Hepatocyte (in vitro differentiated cells): Measurements from ENCODE around the gene FGB. TPM values are rescaled to one million over a fixed set of nuclear protein-coding genes. Genes with fewer than 3 reads are reported as not detected.
A peak's percentile ranks its signal among the peaks of the same experiment; 100 is the strongest.

Source experiments
- DNase-seq: peaks from one replicate; pipeline ENCODE4 v3.0.0-alpha.2; 2016; ENCODE audit warnings: low spot score
- H2AFZ ChIP-seq: fragments of 200-600 bp; sonication (generic); 2 replicates; pipeline ENCODE4 v1.6.0; 2016; ENCODE audit warnings: antibody characterized with exemption, mild to moderate bottlenecking
- H3K27ac ChIP-seq: fragments of 200-600 bp; sonication (generic); 2 replicates; pipeline ENCODE4 v1.5.1; 2016; ENCODE audit warnings: mild to moderate bottlenecking
- H3K27me3 ChIP-seq: fragments of 200-600 bp; sonication (generic); 2 replicates; pipeline ENCODE4 v1.6.1; 2016
- H3K36me3 ChIP-seq: fragments of 200-600 bp; sonication (generic); replicated peaks from 2 replicates; pipeline ENCODE4 v1.5.1; 2016; ENCODE audit warnings: low read depth; ENCODE audit not compliant: insufficient read depth
- H3K4me1 ChIP-seq: fragments of 200-600 bp; sonication (generic); 2 replicates; pipeline ENCODE4 v1.5.1; 2016; ENCODE audit warnings: mild to moderate bottlenecking, moderate library complexity; ENCODE audit not compliant: insufficient read depth
- H3K4me2 ChIP-seq: fragments of 200-600 bp; sonication (generic); 2 replicates; pipeline ENCODE4 v1.6.0; 2016
- H3K4me3 ChIP-seq: fragments of 200-600 bp; sonication (generic); 2 replicates; pipeline ENCODE4 v1.5.1; 2016; ENCODE audit warnings: mild to moderate bottlenecking
- H3K79me2 ChIP-seq: fragments of 200-600 bp; sonication (generic); 2 replicates; pipeline ENCODE4 v1.6.0; 2017; ENCODE audit warnings: mild to moderate bottlenecking
- H3K9me2 ChIP-seq: fragments of 200-600 bp; sonication (generic); replicated peaks from 2 replicates; pipeline ENCODE4 v1.6.0; 2017; ENCODE audit warnings: mild to moderate bottlenecking; ENCODE audit not compliant: insufficient read depth
- H3K9me3 ChIP-seq: fragments of 200-600 bp; sonication (generic); 2 replicates; pipeline ENCODE4 v1.5.1; 2016; ENCODE audit warnings: low read depth, mild to moderate bottlenecking
- H4K20me1 ChIP-seq: fragments of 200-600 bp; sonication (generic); 2 replicates; pipeline ENCODE4 v1.6.0; 2016; ENCODE audit warnings: mild to moderate bottlenecking; ENCODE audit not compliant: insufficient read depth, poor library complexity, severe bottlenecking
- EZH2 ChIP-seq: fragments of 200-600 bp; sonication (generic); IDR thresholded peaks from 2 replicates; pipeline ENCODE4 v1.6.1; 2016; ENCODE audit warnings: antibody characterized with exemption, mild to moderate bottlenecking, borderline replicate concordance
- EZH2phosphoT487 ChIP-seq: fragments of 200-600 bp; sonication (generic); IDR thresholded peaks from one replicate; pipeline ENCODE4 v1.6.1; 2018; ENCODE audit warnings: antibody characterized with exemption, mild to moderate bottlenecking, low read depth, moderate library complexity; ENCODE audit not compliant: unreplicated experiment, severe bottlenecking
- WGBS: methylation state at CpG from one replicate; pipeline ENCODE4 v1.1.6; 2016; ENCODE audit warnings: low lambda C conversion rate; ENCODE audit errors: missing lambda C conversion rate; 5-methylcytosine and 5-hydroxymethylcytosine counted together
- polyA plus RNA-seq: library from polyadenylated mRNA; unstranded; fragments of >200 nt; fragmentation: Nextera tagmentation; extraction: Ambion mirVana; gene quantifications from 2 replicates; pipeline ENCODE4 v1.2.1, GENCODE V29; 2016
- total RNA-seq: library from RNA; depleted of rRNA; stranded (reverse); fragments of >200 nt; gene quantifications from 2 replicates; pipeline ENCODE4 v1.2.3, GENCODE V29; 2014
- TF ChIP-seq, protein P1 (sequence below): fragments of 200-600 bp; sonication (generic); IDR thresholded peaks from 2 replicates; pipeline ENCODE4 v1.5.1; 2016; ENCODE audit warnings: antibody characterized with exemption, mild to moderate bottlenecking; ENCODE audit not compliant: poor library complexity

Gene FGB
- total and polyA plus RNA-seq, 2 experiments from 2014 or later = 1,901 to 2,096 TPM

DNA sequence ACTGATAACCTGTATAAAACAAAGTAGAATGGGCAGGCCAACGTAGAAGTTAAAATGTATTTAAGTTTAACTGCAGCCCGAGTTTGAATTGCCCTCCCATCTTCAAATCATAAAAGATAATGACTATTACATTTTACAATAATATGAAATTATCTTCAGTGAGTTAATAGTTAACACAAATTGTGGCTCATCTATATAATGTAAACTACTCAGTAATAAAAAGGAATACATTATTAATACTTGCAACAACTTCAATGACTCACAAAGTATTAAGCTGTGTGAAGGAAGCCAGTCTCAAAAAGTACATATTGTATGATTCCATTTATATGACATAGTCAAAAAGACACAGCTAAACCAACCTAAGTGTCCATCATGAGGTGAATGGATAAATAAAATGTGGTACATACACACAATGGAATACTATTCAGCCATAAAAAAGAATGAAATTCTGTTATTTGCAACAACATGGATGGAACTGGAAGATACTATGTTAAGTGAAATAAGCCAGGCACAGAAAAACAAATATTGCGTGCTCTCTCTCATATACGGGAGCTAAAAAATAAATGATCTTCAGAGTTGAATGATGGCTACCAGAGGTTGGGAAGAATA lies 20.4 kb upstream of the FGB start:
- Histone ChIP-seq H3K79me2 (peaks cover 3% of the 10 kb centered on the region), H4K20me1 (peaks cover 3% of the 10 kb centered on the region), H3K9me2 (no peaks in the 10 kb centered on the region), H3K36me3 (no peaks in the 10 kb centered on the region), H3K27me3 (no peaks in the 10 kb centered on the region), H3K27ac (no peak overlapping the region), H3K4me1 (no peaks in the 10 kb centered on the region), H3K9me3 (no peaks in the 10 kb centered on the region), H2AFZ (no peak overlapping the region), H3K4me3 (no peak overlapping the region), H3K4me2 (no peak overlapping the region)
- DNase-seq = no peak
- 94% methylated on average over 4 of the region's 4 CpGs for WGBS
- TF ChIP-seq EZH2 (no peak), EZH2phosphoT487 (no peak)
- TF ChIP-seq, protein P1, sequence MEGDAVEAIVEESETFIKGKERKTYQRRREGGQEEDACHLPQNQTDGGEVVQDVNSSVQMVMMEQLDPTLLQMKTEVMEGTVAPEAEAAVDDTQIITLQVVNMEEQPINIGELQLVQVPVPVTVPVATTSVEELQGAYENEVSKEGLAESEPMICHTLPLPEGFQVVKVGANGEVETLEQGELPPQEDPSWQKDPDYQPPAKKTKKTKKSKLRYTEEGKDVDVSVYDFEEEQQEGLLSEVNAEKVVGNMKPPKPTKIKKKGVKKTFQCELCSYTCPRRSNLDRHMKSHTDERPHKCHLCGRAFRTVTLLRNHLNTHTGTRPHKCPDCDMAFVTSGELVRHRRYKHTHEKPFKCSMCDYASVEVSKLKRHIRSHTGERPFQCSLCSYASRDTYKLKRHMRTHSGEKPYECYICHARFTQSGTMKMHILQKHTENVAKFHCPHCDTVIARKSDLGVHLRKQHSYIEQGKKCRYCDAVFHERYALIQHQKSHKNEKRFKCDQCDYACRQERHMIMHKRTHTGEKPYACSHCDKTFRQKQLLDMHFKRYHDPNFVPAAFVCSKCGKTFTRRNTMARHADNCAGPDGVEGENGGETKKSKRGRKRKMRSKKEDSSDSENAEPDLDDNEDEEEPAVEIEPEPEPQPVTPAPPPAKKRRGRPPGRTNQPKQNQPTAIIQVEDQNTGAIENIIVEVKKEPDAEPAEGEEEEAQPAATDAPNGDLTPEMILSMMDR = no peak

DNA sequence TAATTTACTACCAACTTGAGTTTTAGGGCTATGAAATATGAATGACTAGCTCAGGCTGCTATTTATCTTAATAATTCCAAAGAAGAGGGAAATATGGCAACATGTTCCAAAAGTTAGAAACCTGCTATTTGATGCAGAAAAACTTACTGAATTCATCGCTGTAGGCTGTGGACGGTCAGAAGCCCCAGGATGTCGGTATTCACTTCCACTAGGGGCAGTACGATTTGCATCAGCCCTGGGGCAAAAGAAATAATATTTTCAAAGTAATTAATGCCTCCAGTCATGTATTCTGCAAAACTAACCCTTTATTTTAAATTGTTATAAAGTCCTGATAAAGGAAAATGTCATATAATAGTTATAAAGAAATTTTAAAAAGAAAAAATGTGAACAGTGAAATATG lies 17.1 kb upstream of the FGB start:
- Histone ChIP-seq H3K79me2 (peaks cover 31% of the 10 kb centered on the region), H3K4me3 (no peak overlapping the region), H4K20me1 (peaks cover 12% of the 10 kb centered on the region), H3K27ac (no peak overlapping the region), H3K9me2 (no peaks in the 10 kb centered on the region), H3K9me3 (no peaks in the 10 kb centered on the region), H2AFZ (no peak overlapping the region), H3K27me3 (no peaks in the 10 kb centered on the region), H3K4me2 (no peak overlapping the region), H3K4me1 (peaks cover 15% of the 10 kb centered on the region), H3K36me3 (no peaks in the 10 kb centered on the region)
- no peak for DNase-seq
- WGBS = 92% methylated on average over 4 of the region's 4 CpGs
- TF ChIP-seq EZH2 (no peak), EZH2phosphoT487 (no peak)
- TF ChIP-seq, protein P1 = no peak

DNA sequence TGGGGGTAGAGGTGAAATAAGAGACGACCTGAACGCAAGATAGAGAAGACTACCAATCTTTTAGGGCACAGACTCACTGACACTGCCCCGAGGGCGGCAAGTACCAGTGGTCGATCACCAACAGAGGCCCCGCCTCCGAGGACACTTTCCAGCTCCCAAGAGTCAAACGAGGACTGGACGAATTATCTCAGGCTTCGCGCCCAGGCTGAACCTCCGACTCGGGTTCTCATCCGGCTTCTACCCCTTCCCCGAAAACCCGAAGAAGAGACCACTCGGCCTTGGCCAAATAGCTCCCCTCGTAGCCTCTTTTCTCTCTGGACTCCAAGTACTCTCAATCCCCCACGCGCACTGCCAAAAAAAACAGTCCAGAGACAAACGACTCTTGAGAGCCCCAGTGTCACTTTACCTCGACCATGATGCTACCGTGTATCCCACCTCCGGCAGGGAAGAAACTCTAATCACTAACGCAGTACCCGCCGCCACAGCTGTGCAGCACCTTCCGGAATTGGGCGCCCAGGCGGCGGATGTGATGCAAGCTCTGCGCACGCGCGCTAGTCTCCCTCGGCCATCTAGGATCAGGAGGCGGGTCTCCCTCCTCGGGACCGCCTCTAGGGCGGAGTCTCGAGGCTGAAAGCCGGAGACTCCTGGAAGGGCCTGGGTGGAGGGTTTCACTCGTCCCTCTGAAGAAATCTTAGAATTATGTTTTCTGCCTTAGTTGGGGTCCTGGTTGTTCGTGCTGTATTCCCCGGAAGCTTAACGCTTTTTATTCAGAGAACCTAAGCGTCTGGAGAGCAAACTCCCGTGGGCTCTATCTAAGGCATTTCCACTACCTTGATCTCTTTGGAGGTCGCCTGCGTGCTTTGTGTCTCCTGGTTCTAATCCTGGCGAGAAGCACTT lies 12.7 kb upstream of the FGB start, which contains the start of gene PLRG1:
Gene PLRG1, minus strand, starts transcription at position 507 of the 897 bp plus-strand sequence. Its CDS starts 92 bp downstream, at position 415.
- Histone ChIP-seq H3K9me2 (no peaks in the 10 kb centered on the region), H3K36me3 (no peaks in the 10 kb centered on the region), H3K9me3 (no peaks in the 10 kb centered on the region), H3K4me3 (peak within 1 kb of the TSS; percentile 60), H3K4me1 (peaks cover 15% of the 10 kb centered on the region), H3K79me2 (peaks cover 31% of the 10 kb centered on the region), H4K20me1 (peaks cover 12% of the 10 kb centered on the region), H2AFZ (peak within 1 kb of the TSS; percentile 89), H3K27me3 (no peaks in the 10 kb centered on the region), H3K27ac (peak within 1 kb of the TSS; percentile 71), H3K4me2 (peak within 1 kb of the TSS; percentile 93)
- 2% methylated on average over 50 of the region's 51 CpGs for WGBS
- peak; percentile 99 for DNase-seq
- TF ChIP-seq, protein P1 = no peak
- no peak for TF ChIP-seq EZH2phosphoT487
- TF ChIP-seq EZH2 = no peak
